ENCODE data around the gene RTTN.

GRCh38 chr18:70181725-70182124, 23.8 kb downstream of the RTTN start:
- no peak for TF ChIP-seq POLR2A (IDR thresholded peaks at IDR 0.05)
- TF ChIP-seq CTCF (IDR thresholded peaks at IDR 0.05): no peak

Measured in gastroesophageal sphincter (tissue), 3 donors.